ENCODE data around the gene MYRF. TPM values are rescaled to one million over a fixed set of nuclear protein-coding genes. Genes with fewer than 3 reads are reported as not detected.

Gene MYRF
- total and polyA plus RNA-seq, 2 of the 4 experiments (the other 2 are of a cell fraction), result 1.6 to 10.7 TPM

DNA sequence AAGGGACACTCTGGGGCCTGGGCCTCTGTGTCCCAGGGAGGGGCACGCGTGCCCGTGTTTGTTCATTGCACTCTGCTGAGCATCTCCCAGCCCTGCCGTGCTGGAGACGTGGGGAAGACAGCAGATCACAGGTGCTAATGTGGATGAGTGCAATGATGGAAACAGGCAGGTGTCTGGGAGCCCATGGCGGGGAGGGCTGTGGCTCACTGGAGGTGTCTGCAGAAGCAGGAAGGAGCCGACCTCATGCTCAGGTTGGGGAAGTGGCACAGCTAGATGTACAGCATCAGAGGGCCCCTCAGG is 32.0 kb downstream of the MYRF start:
- H3K56ac ChIP-seq (ENCODE audit: extremely low read depth, insufficient read depth, low read length), result no peak overlapping the region
- no peak overlapping the region for H2BK15ac ChIP-seq (ENCODE audit: low read depth, low read length)
- H4K91ac ChIP-seq (ENCODE audit: insufficient read depth, low read depth, low read length), result no peak overlapping the region
- no peak overlapping the region for H3K4ac ChIP-seq (ENCODE audit: low read depth, low read length)
- DNase-seq, result no peak
- H3K27me3 ChIP-seq (ENCODE audit: control insufficient read depth, insufficient read depth, low read length), result no peaks in the 10 kb centered on the region
- no peak overlapping the region for H2AK9ac ChIP-seq (replicated peaks; ENCODE audit: low read depth, low read length, poor library complexity)
- dilution Hi-C loops (cut with HindIII; ENCODE audit: low sequenced_read_pairs, unreplicated experiment) (no loop called here), in situ Hi-C loops (cut with MboI; ENCODE audit: low sequenced_read_pairs) (no loop called here), intact Hi-C loops (cut with micrococcal nuclease) (no loop called here)
- no peak overlapping the region for H3K14ac ChIP-seq (replicated peaks; ENCODE audit: low read depth, low read length)
- no peak overlapping the region for H2AK5ac ChIP-seq (ENCODE audit: low read depth, low read length)
- CTCF ChIA-PET, result interaction anchor here (0.6 kb wide), 1 partner anchor 148 kb away, joined by 6 read pairs; no protein-coding TSS in a partner anchor
- H3K27ac ChIP-seq (ENCODE audit: insufficient read depth, low read length), result no peak overlapping the region
- H3K18ac ChIP-seq (ENCODE audit: low read depth, low read length), result no peak overlapping the region
- H3K79me1 ChIP-seq (ENCODE audit: low read depth in 1 of 2, low read length in 2 of 2), result peaks cover 7 to 15% of the 10 kb centered on the region in 2 experiments; a peak in 3 of 4 replicates
- no peak overlapping the region for H3K4me2 ChIP-seq (ENCODE audit: low read depth, low read length)
- H3K9ac ChIP-seq (ENCODE audit: low read depth, low read length), result no peak overlapping the region
- no peaks in the 10 kb centered on the region; the same call in 1 of the 2 replicates for H3K9me1 ChIP-seq (ENCODE audit: insufficient read depth, low read length)
- H2BK20ac ChIP-seq (ENCODE audit: low read depth, low read length), result no peak overlapping the region
- no peak for ATAC-seq (ENCODE audit: low read depth)
- H3K36me3 ChIP-seq (ENCODE audit: control insufficient read depth, insufficient read depth, low read length), result peaks cover 54% of the 10 kb centered on the region
- TF ChIP-seq POLR2A (IDR thresholded peaks at IDR 0.05; ENCODE audit: low read depth, low read length) (no peak), CHD1 (IDR thresholded peaks at IDR 0.05; ENCODE audit: low read depth, low read length) (no peak), MAZ (IDR thresholded peaks at IDR 0.05; ENCODE audit: borderline replicate concordance, low read depth, low read length) (no peak), BHLHE40 (IDR thresholded peaks at IDR 0.05; ENCODE audit: low read depth, low read length) (no peak), RAD21 (IDR thresholded peaks at IDR 0.05; ENCODE audit: low read length) (no peak), NFE2L2 (IDR thresholded peaks at IDR 0.05; ENCODE audit: low read depth, low read length) (no peak), MAFK (IDR thresholded peaks at IDR 0.05; ENCODE audit: low read depth, low read length) (no peak), SMC3 (IDR thresholded peaks at IDR 0.05; ENCODE audit: low read depth, low read length) (no peak), FOS (IDR thresholded peaks at IDR 0.05; ENCODE audit: low read depth, low read length) (no peak)
- TF ChIP-seq, protein P1, sequence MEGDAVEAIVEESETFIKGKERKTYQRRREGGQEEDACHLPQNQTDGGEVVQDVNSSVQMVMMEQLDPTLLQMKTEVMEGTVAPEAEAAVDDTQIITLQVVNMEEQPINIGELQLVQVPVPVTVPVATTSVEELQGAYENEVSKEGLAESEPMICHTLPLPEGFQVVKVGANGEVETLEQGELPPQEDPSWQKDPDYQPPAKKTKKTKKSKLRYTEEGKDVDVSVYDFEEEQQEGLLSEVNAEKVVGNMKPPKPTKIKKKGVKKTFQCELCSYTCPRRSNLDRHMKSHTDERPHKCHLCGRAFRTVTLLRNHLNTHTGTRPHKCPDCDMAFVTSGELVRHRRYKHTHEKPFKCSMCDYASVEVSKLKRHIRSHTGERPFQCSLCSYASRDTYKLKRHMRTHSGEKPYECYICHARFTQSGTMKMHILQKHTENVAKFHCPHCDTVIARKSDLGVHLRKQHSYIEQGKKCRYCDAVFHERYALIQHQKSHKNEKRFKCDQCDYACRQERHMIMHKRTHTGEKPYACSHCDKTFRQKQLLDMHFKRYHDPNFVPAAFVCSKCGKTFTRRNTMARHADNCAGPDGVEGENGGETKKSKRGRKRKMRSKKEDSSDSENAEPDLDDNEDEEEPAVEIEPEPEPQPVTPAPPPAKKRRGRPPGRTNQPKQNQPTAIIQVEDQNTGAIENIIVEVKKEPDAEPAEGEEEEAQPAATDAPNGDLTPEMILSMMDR (conservative IDR thresholded peaks at IDR 0.05; ENCODE audit: low read depth, low read length), result no peak
- TF ChIP-seq, protein P2, sequence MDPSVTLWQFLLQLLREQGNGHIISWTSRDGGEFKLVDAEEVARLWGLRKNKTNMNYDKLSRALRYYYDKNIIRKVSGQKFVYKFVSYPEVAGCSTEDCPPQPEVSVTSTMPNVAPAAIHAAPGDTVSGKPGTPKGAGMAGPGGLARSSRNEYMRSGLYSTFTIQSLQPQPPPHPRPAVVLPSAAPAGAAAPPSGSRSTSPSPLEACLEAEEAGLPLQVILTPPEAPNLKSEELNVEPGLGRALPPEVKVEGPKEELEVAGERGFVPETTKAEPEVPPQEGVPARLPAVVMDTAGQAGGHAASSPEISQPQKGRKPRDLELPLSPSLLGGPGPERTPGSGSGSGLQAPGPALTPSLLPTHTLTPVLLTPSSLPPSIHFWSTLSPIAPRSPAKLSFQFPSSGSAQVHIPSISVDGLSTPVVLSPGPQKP (IDR thresholded peaks at IDR 0.05; ENCODE audit: borderline replicate concordance, low read depth, low read length), result no peak
- TF ChIP-seq, protein P3, sequence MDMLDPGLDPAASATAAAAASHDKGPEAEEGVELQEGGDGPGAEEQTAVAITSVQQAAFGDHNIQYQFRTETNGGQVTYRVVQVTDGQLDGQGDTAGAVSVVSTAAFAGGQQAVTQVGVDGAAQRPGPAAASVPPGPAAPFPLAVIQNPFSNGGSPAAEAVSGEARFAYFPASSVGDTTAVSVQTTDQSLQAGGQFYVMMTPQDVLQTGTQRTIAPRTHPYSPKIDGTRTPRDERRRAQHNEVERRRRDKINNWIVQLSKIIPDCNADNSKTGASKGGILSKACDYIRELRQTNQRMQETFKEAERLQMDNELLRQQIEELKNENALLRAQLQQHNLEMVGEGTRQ (IDR thresholded peaks at IDR 0.05; ENCODE audit: low read depth, low read length), result no peak
- POLR2A ChIA-PET (ENCODE audit: unreplicated experiment), result no interaction called here
- H3K23ac ChIP-seq (ENCODE audit: low read depth, low read length), result no peak overlapping the region
- H3K9me3 ChIP-seq (ENCODE audit: control insufficient read depth, insufficient read depth, low read length), result no peaks in the 10 kb centered on the region
- 70% methylated on average over 2 of the region's 7 CpGs; no CpG with 5 or more reads in 1 of the 2 experiments for WGBS, 2 experiments (ENCODE audit: extremely low coverage in 2 of 2, insufficient read length in 1 of 2)
- no TSS peak for BruUV-seq (replicated peaks)
- no peak overlapping the region for H4K8ac ChIP-seq (ENCODE audit: low read depth in 2 of 2, low read length in 2 of 2)
- H4K20me1 ChIP-seq (ENCODE audit: insufficient read depth, low read length), result peaks cover 6% of the 10 kb centered on the region; the same call in 1 of the 2 replicates
- no peak overlapping the region for H3K4me3 ChIP-seq (ENCODE audit: insufficient read depth, low read depth, low read length)
- H3K4me1 ChIP-seq (ENCODE audit: control insufficient read depth, insufficient read depth, low read length), result peaks cover 3% of the 10 kb centered on the region; the same call in 1 of the 2 replicates
- H2BK120ac ChIP-seq (ENCODE audit: low read depth, low read length), result no peak overlapping the region
- no peak overlapping the region for H2BK5ac ChIP-seq (ENCODE audit: low read depth, low read length, poor library complexity, severe bottlenecking)
- H2AFZ ChIP-seq (replicated peaks; ENCODE audit: low read length, poor library complexity), result no peak overlapping the region
- no peak overlapping the region for H4K5ac ChIP-seq (ENCODE audit: low read depth, low read length)
